Cerebellar cortex (tissue), 1 donor: ENCODE data around the gene NOC2L.

Experiments used
- DNase-seq: peaks from one replicate; pipeline ENCODE4 v3.0.0-alpha.2; 2015; ENCODE audit warnings: low spot score

Gene NOC2L

DNA sequence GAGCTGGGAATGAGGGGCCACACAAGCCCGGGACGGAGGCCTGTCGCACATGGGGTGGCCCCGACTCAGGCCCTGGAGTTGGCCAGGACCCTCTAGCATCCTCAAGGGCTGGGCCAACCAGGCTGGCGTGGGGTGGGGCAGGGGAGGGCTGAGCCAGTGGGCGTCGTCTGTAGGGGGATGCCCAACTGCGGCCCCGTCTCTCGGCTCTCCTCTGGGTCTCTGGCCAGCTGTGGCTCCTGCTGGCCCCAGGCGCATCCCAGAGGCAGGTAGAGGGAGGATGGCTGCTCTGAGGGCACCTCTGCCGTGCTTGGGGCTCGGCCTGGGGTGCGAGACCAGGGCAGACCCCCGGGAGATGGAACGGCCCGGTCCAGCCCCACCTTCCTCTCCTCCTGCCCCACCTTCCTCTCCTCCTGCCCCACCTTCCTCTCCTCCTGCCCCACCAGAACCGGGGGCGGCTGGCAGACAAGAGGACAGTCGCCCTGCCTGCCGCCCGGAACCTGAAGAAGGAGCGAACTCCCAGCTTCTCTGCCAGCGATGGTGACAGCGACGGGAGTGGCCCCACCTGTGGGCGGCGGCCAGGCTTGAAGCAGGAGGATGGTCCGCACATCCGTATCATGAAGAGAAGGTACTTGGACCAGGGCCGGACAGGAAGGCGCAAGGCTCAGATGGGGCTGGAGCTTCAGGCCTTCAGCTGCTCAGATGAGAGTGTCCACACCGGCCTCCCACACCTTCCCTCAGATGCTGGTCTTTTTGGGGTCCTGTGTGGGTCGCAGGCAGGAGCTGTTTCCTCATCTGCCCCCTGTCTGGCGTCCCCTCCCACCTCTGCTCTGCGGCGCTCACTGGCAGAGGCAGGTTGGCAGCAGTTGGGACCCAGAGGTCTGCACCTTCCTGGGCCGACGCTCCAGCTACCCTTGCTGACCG is 29.1 kb downstream of the NOC2L start:
- no peak for DNase-seq

GRCh38 chr1:928825-929661 is 30.0 kb downstream of the NOC2L start:
- no peak for DNase-seq

DNA sequence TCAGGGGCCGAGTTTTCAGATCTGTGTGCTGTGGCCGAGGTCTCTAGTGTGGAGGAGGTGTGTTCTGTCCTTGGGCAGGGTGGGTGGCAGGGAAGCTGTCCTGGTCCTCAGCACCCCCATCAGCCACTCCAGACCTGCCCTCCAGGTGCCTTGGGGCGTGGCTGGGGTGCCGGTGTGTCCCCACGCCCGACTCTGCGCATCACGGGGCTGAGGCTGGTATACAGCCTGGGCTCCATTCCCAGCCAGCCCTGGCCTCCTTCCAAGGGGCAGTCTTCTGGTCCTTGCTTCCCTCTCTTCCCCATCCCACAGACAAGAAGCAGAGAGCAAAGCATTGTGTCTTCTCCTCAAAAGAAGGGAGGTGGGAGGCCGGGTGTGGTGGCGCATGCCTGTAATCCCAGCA is 31.3 kb downstream of the NOC2L start:
- no peak for DNase-seq

GRCh38 chr1:927234-927633 is 31.8 kb downstream of the NOC2L start:
- DNase-seq, result no peak

- DNase-seq, result no peak
Observed at GRCh38 chr1:925561-926421, 33.3 kb downstream of the NOC2L start.

DNA sequence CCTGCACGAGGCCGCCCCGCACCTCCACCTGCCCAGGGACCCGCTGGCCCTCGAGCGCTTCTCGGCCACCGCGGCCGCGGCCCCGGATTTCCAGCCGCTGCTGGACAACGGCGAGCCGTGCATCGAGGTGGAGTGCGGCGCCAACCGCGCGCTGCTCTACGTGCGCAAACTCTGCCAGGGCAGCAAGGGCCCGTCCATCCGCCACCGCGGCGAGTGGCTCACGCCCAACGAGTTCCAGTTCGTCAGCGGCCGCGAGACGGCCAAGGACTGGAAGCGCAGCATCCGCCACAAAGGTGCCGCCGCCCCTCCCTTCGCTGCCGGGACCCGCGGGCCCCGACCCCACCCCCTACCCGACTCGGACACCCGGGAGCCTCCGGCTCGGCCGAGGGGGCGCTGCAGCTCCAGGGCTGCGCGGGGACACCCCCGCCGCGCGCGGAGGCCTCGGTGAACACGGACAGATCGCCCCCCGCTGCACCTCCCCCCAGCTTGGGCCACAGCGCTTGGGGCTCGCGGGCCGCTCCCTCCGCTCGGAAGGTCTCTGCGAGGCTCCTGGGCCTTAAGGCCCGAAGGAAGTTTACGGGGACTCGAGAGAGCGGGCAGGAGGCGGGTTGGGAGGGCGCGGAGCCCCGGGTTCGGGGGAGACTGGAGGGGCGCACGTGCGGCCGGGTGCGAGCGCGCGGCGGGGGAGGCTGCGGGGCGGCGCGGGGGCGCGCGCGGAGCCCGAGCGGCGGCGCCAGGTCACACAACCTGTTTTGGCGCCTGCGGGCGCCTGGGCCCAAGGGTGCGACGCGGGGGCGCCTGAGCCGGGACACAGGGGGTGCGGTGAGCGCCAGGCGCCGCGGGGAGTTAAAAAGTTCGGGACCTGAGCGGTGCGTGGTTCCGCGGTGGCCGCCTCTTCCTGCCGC is 34.1 kb downstream of the NOC2L start:
- no peak for DNase-seq

DNA sequence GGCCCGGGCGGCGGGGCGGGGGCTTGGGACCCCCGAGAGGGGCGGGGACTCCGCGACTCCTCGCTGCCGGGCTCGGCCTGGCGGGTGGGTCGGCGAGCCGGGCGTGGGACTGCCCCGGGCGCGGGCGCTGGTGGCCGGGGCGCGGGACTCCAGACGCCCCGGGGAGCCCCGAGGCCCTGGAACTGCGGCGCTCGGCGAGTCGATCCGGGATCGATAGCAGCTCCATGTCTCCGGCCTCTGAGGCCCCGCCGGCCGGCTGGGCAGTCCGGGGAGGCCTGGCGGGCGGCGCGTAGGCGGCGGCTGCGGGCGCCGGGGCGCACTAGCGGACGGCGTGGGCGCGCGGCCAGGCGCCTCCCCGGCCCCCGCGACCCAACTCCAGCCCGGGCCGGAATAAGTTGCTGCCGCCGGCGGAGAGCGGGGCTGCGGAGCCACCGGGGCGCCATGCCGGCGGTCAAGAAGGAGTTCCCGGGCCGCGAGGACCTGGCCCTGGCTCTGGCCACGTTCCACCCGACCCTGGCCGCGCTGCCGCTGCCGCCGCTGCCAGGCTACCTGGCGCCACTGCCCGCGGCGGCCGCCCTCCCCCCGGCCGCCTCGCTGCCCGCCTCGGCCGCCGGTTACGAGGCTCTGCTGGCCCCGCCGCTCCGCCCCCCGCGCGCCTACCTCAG is 34.9 kb downstream of the NOC2L start:
- DNase-seq, result no peak

GRCh38 chr1:923131-923990 is 35.7 kb downstream of the NOC2L start, which contains the start of gene SAMD11:
Gene SAMD11 (plus strand): TSS chr1:923923. CDS start chr1:924432, 509 bp downstream.
- DNase-seq, result no peak

- DNase-seq, result peak; percentile 57
Observed at GRCh38 chr1:921011-921837, 37.8 kb downstream of the NOC2L start.

DNA sequence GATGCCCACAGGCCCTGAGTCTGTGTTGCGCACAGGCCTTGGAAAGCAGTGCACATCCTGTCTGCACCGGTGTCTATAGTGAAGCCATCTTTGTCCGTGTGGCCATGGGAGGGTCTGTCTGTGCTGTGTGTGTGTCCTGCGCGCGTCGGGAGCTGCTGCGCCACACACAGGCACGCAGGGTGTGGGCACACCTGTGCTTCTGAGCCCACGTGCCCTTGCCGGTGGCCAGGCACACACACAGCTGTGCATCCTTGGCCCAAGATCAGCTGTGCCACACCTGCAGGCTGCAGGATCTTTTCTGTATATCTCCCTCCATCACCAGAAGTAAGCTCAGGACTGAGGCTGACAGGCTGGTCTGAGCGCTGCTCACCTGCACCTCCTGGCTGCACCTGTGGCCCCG is 38.5 kb downstream of the NOC2L start:
- DNase-seq, result no peak

GRCh38 chr1:920010-920409 is 39.0 kb downstream of the NOC2L start:
- DNase-seq, result no peak

GRCh38 chr1:919271-919872 is 39.7 kb downstream of the NOC2L start:
- no peak for DNase-seq

DNA sequence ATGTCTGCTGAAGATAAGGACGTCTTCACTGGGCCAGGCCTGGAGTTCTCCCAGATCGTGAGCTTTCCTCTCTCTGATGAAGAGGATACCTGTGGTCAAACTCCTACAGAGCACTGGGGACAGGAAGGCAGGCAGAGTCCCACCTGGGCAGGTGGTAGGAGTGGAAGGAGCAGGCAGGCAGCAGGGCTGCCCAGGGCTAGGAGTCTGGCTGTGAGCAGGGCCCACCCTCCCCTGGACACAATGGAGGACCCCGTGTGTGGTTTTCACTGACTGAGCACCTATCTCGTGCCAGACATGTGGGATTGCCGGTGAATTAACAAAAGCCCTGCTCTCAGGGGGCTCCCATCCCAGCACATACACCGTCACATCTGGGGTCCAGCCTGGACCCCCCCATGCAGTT is 40.2 kb downstream of the NOC2L start:
- no peak for DNase-seq

DNA sequence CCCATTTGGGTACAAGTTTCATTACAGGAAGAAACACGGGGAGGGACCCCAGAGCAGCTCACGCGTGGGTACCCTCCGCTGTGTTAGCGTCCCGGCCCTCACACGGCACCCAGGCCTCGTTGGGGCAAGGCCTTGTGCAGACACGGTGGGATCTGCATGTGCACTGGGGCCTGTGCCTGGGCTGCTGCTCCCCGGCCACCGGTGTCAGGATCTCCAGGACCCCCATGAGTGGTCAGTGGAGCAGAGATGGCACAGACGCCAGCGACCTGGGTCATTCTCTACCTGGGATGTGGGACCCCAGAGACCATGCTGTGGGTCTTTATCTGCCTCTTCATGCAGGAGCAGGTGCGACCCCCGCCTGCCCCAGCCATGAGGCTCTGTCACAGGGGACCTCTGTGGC is 40.7 kb downstream of the NOC2L start:
- DNase-seq, result no peak

GRCh38 chr1:917466-918091 is 41.5 kb downstream of the NOC2L start:
- DNase-seq, result no peak

DNA sequence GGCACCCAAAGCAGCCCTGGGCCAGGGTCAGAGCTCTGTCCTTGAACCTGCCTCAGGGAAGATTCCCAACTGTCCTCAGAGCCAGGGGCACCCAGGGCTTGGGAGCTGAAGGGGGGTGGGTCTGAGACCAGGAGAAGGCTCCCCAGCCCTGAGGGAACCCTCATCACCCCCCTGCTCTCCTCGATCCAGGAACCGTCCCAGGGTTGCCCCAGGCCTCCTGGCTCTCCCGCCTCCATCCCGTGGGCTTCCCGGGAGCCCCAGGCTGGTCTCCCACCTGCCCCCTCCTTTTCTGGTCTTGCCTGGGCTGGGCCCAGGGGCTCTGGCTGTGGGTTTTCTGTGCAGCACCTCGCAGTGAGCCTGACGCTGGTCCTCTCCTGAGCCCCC is 42.0 kb downstream of the NOC2L start:
- DNase-seq, result no peak
